Kidney epithelial cell (primary cell): ENCODE results near the gene FXYD4. TPM values are rescaled to one million over a fixed set of nuclear protein-coding genes. Genes with fewer than 3 reads are reported as not detected.

ENCODE experiments used
- DNase-seq: peaks from one replicate; pipeline ENCODE4 v3.0.0-alpha.2; 2010; ENCODE audit warnings: low read depth
- H3K27me3 ChIP-seq: 2 replicates; pipeline ENCODE4 v1.6.0; 2011; ENCODE audit warnings: low read length; ENCODE audit not compliant: control insufficient read depth, insufficient read depth
- H3K36me3 ChIP-seq: 2 replicates; pipeline ENCODE4 v1.5.1; 2011; ENCODE audit warnings: low read length; ENCODE audit not compliant: control insufficient read depth, insufficient read depth
- H3K4me3 ChIP-seq: 2 replicates; pipeline ENCODE4 v1.5.1; 2011; ENCODE audit warnings: low read depth, mild to moderate bottlenecking, control low read depth, low read length
- total RNA-seq: library from RNA; depleted of rRNA; stranded (reverse); fragments of >200 nt; gene quantifications from 2 replicates; pipeline ENCODE4 v1.2.3, GENCODE V29; 2015
- TF ChIP-seq, protein P1 (sequence below): IDR thresholded peaks from 2 replicates; pipeline ENCODE4 v1.5.1; 2011; ENCODE audit warnings: mild to moderate bottlenecking, moderate library complexity, low read length, control low read depth, inconsistent platforms; ENCODE audit not compliant: insufficient read depth, poor library complexity, severe bottlenecking

The FXYD4 gene
- total RNA-seq, 1 donor from 2014 or later = not detected

DNA sequence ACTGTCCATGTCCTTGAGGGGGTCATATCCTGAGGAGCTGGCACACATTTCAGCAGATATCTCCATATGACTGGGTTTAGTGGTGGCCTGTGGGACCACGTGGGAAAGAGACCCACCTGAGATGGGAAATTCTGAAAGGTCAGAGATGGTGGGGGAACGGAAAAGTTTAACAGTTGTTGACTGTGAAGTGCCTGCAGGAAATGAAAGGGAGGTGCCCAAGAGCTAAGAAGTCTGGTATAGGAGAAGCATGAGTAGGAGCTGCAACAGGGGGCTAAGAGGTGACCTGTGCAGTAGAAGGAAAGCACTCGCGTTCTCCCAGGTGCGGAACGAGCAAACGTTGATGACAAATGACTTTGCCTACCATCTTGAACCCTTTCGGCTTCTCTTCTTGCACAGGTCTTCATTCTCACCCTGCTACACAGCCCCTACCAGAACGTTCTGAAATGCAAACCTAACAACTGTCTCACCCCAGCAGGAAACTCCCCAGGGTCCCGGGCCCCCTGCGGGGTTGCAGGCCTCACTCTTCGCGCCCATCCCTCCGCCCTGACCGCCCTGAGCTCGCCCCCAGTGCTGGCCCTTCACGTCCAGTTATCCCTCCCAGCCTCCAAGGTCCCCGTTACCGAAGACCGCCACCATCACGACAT is 9.8 kb upstream of the FXYD4 start:
- H3K27me3 ChIP-seq = no peaks in the 10 kb centered on the region
- no peaks in the 10 kb centered on the region for H3K36me3 ChIP-seq
- no peak for DNase-seq
- TF ChIP-seq, protein P1, sequence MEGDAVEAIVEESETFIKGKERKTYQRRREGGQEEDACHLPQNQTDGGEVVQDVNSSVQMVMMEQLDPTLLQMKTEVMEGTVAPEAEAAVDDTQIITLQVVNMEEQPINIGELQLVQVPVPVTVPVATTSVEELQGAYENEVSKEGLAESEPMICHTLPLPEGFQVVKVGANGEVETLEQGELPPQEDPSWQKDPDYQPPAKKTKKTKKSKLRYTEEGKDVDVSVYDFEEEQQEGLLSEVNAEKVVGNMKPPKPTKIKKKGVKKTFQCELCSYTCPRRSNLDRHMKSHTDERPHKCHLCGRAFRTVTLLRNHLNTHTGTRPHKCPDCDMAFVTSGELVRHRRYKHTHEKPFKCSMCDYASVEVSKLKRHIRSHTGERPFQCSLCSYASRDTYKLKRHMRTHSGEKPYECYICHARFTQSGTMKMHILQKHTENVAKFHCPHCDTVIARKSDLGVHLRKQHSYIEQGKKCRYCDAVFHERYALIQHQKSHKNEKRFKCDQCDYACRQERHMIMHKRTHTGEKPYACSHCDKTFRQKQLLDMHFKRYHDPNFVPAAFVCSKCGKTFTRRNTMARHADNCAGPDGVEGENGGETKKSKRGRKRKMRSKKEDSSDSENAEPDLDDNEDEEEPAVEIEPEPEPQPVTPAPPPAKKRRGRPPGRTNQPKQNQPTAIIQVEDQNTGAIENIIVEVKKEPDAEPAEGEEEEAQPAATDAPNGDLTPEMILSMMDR = no peak
- peak overlapping the region; percentile 42 for H3K4me3 ChIP-seq

DNA sequence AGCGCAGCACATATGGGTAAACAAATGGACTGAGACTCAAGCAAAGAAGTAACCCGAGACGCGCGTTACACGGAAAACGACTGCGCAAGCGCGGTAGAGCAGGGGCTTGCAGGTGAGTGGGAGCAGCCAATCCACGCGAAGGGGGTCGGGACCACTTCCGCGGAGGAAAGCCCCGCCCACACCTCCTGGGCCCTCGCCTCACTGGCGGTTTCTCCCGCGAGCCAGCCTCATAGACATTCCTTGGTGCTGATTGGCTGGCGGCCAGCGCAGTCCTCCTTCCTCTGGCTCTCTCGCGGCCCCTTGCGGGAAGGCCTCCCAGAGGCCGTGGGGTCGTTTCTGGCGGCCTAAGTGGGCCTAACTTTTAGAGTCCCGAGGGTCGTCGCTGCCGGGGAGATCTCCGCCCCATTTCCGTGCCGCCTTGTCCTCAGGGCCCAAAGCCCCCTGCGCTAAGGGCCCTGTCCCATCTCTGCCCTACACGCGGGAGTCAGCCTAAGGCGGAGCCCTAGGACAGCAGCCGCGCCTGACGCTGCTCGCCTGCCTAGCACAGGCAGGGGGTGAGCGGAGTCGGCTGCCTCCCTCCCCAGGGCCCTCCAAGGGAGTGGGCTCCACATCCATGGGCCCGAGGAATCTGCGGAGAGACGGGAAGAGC is 9.1 kb upstream of the FXYD4 start:
- DNase-seq = peak; percentile 92
- H3K36me3 ChIP-seq = no peaks in the 10 kb centered on the region
- TF ChIP-seq, protein P1 = peak; percentile 66
- no peaks in the 10 kb centered on the region for H3K27me3 ChIP-seq
- H3K4me3 ChIP-seq = peak overlapping the region; percentile 42

DNA sequence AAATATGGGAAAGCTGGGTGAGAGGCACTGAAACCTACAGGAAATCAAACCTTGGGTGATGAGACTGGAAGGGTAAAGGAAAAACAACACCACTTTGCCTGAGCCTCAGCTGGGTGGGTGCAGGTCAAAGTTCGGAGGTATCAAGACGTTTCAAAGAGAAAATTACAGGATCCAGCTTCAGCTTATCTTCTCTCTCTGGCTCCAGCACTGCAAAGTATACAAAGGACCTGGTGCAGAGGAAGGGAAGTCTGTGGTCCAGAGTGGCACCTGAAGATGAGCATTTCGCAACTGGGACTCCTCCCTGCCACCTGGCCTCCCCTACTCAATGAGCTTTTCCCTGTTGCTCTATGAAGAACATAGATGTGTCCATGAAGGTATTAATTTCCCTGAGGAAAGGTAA is 6.4 kb upstream of the FXYD4 start:
- no peak for DNase-seq
- Histone ChIP-seq H3K27me3 (no peaks in the 10 kb centered on the region), H3K4me3 (no peak overlapping the region), H3K36me3 (no peaks in the 10 kb centered on the region)
- TF ChIP-seq, protein P1 = no peak

DNA sequence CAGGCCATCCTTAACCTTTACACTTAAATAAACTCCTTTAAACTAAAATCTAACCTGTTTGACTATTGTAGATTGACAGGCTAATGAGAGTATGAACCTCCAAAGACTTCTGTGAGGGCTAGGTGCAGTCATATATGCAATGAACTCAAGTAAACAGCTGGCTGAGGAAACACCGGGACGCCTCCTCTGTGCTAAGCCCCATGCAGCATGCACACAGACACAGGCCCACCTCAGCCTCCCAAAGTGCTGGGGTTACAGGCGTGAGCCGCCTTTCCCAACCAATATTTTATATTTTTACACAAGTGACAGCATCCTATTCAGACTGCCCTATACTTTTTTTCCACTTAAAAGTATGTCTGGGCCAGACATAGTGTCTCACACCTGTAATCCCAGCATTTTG is 1.5 kb upstream of the FXYD4 start:
- H3K4me3 ChIP-seq = no peak overlapping the region
- peaks cover 2% of the 10 kb centered on the region for H3K27me3 ChIP-seq
- no peak for DNase-seq
- TF ChIP-seq, protein P1 = no peak
- no peaks in the 10 kb centered on the region for H3K36me3 ChIP-seq

DNA sequence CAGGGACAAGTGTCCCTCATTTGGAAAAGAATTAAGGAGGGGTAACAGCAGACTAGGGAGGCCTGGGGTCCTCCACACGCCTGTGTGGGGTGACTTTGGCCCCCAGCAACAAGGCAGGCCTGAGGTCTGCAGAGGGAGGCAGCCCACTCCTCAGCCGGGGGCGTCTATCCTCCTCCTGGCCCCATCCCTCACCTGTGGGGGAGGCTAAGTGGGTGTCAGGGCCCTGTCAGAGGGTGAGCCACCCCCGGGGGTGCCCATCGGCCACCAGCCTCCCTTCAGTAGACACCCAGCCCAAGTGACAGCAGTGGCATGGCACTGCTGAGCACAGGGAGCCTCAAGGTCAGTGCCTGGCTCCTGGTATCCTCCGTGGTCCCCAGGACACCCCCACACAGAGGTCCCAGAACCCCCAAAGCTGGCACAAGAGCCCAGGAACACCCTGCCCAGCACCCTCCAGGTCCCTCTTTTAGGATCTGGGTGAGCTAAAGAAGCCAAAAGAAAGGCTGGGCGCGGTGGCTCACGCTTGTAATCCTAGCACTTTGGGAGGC is 693 bp upstream of the FXYD4 start:
- H3K4me3 ChIP-seq = no peak overlapping the region
- H3K36me3 ChIP-seq = no peaks in the 10 kb centered on the region
- TF ChIP-seq, protein P1 = no peak
- H3K27me3 ChIP-seq = peaks cover 2% of the 10 kb centered on the region
- DNase-seq = no peak
